Panc1 (cell line): ENCODE measurements around the gene MARK3. TPM values are rescaled to one million over a fixed set of nuclear protein-coding genes. Genes with fewer than 3 reads are reported as not detected.

ENCODE experiments used
- ATAC-seq: fragments of 200-7000 bp; cut with Tn5 transposase; 2 replicates; pipeline ENCODE4 v1.9.1; 2020; ENCODE audit warnings: mild to moderate bottlenecking, moderate library complexity
- BruUV-seq: library from RNA; stranded (reverse); fragments of 400-500 nt; replicated peaks from 2 replicates; lab custom pipeline; 2021; lab: Mats Ljungman, UMichigan
- CTCF ChIA-PET: fragments of 300-600 bp; sonication (Branson Sonifier 250); formaldehyde crosslinking; loops from one replicate; lab custom pipeline; 2022; ENCODE audit warnings: antibody characterized with exemption; lab: Charles Lee
- POLR2A ChIA-PET: fragments of 300-600 bp; sonication (Branson Sonifier 250); formaldehyde crosslinking; loops from one replicate; lab custom pipeline; 2022; ENCODE audit warnings: antibody characterized with exemption; lab: Charles Lee
- DNase-seq: peaks from one replicate; pipeline ENCODE4 v3.0.0-alpha.2; 2010; ENCODE audit warnings: low read depth, low spot score
- H3K27ac ChIP-seq: 2 replicates; pipeline ENCODE4 v1.5.1; 2011; ENCODE audit warnings: mild to moderate bottlenecking, low read length, inconsistent platforms
- H3K27me3 ChIP-seq: fragments of 200-500 bp; sonication (Bioruptor generic); 2 replicates; pipeline ENCODE4 v1.6.0; 2014; ENCODE audit warnings: low read length, inconsistent platforms; ENCODE audit not compliant: control insufficient read depth, insufficient read depth
- H3K36me3 ChIP-seq: fragments of 200-500 bp; sonication (Bioruptor generic); 2 replicates; pipeline ENCODE4 v1.5.1; 2014; ENCODE audit warnings: inconsistent platforms, mild to moderate bottlenecking, low read length, moderate library complexity; ENCODE audit not compliant: control insufficient read depth, insufficient read depth
- H3K4me1 ChIP-seq: 2 replicates; pipeline ENCODE4 v1.5.1; 2011; ENCODE audit warnings: inconsistent platforms, mild to moderate bottlenecking, low read length, moderate library complexity; ENCODE audit not compliant: control insufficient read depth, insufficient read depth
- H3K4me3 ChIP-seq, 2 experiments: 2 replicates each; pipeline ENCODE4 v1.5.1; 2011 to 2012; ENCODE audit warnings: low read depth in 2 of 2, low read length in 2 of 2, mild to moderate bottlenecking in 2 of 2, inconsistent platforms in 1 of 2, moderate library complexity in 1 of 2
- H3K9me3 ChIP-seq: fragments of 200-500 bp; sonication (Bioruptor generic); 2 replicates; pipeline ENCODE4 v1.5.1; 2014; ENCODE audit warnings: low read depth, mild to moderate bottlenecking, inconsistent platforms, low read length, moderate library complexity; ENCODE audit not compliant: control insufficient read depth, insufficient read depth
- CTCF ChIP-seq: fragments of 450-650 bp; IDR thresholded peaks from 2 replicates; pipeline ENCODE4 v1.5.1; 2017; ENCODE audit warnings: mild to moderate bottlenecking
- POLR2AphosphoS5 ChIP-seq: IDR thresholded peaks from 2 replicates; pipeline ENCODE4 v1.6.1; 2012; ENCODE audit warnings: mild to moderate bottlenecking, low read depth, low read length, moderate library complexity
- SIN3A ChIP-seq: IDR thresholded peaks from 2 replicates; pipeline ENCODE4 v1.6.1; 2012; ENCODE audit warnings: low read depth, mild to moderate bottlenecking, low read length, moderate library complexity, borderline replicate concordance; ENCODE audit not compliant: insufficient read depth
- TCF7L2 ChIP-seq: IDR thresholded peaks from 2 replicates; pipeline ENCODE4 v1.6.1; 2011; ENCODE audit warnings: mild to moderate bottlenecking, low read depth, low read length, inconsistent platforms
- in situ Hi-C: cut with HindIII; loops from 2 replicates; pipeline ENCODE4 v1.10.0; 2016; ENCODE audit warnings: low sequenced_read_pairs, low pct_unique_long_range_greater_than_20kb
- intact Hi-C: fragments of 100-400 bp; cut with micrococcal nuclease; formaldehyde crosslinking; loops from one replicate; pipeline ENCODE4 v1.10.0; 2022; ENCODE audit not compliant: unreplicated experiment
- total RNA-seq: library from RNA; stranded (reverse); gene quantifications from one replicate; pipeline ENCODE4 v1.2.1, GENCODE V29; 2021; ENCODE audit not compliant: unreplicated experiment
- TF ChIP-seq, protein P1 (sequence below), 2 experiments: IDR thresholded peaks; 2 replicates each; pipeline ENCODE4 v1.6.1; 2011 to 2012; ENCODE audit warnings: low read depth in 2 of 2, control low read depth in 1 of 2, low read length in 1 of 2, mild to moderate bottlenecking in 1 of 2, moderate library complexity in 1 of 2; ENCODE audit not compliant: insufficient read depth in 1 of 2

The MARK3 gene
- total RNA-seq, 1 experiment from 2014 or later: 56.1 TPM

GRCh38 chr14:103432627-103433026 lies 47.4 kb downstream of the MARK3 start:
- Histone ChIP-seq H3K4me3 (no peak overlapping the region), H3K9me3 (no peaks in the 10 kb centered on the region), H3K4me1 (peaks cover 1% of the 10 kb centered on the region), H3K27ac (no peak overlapping the region), H3K27me3 (no peaks in the 10 kb centered on the region), H3K36me3 (no peaks in the 10 kb centered on the region; the same call in 1 of the 2 replicates)
- ChIA-PET CTCF (no interaction called here), POLR2A (no interaction called here)
- intact Hi-C loops (no loop called here), in situ Hi-C loops (no loop called here)
- DNase-seq (no peak), ATAC-seq (no peak)
- BruUV-seq: no TSS peak
- TF ChIP-seq CTCF (no peak), POLR2AphosphoS5 (no peak), SIN3A (no peak), TCF7L2 (no peak)
- TF ChIP-seq, protein P1, sequence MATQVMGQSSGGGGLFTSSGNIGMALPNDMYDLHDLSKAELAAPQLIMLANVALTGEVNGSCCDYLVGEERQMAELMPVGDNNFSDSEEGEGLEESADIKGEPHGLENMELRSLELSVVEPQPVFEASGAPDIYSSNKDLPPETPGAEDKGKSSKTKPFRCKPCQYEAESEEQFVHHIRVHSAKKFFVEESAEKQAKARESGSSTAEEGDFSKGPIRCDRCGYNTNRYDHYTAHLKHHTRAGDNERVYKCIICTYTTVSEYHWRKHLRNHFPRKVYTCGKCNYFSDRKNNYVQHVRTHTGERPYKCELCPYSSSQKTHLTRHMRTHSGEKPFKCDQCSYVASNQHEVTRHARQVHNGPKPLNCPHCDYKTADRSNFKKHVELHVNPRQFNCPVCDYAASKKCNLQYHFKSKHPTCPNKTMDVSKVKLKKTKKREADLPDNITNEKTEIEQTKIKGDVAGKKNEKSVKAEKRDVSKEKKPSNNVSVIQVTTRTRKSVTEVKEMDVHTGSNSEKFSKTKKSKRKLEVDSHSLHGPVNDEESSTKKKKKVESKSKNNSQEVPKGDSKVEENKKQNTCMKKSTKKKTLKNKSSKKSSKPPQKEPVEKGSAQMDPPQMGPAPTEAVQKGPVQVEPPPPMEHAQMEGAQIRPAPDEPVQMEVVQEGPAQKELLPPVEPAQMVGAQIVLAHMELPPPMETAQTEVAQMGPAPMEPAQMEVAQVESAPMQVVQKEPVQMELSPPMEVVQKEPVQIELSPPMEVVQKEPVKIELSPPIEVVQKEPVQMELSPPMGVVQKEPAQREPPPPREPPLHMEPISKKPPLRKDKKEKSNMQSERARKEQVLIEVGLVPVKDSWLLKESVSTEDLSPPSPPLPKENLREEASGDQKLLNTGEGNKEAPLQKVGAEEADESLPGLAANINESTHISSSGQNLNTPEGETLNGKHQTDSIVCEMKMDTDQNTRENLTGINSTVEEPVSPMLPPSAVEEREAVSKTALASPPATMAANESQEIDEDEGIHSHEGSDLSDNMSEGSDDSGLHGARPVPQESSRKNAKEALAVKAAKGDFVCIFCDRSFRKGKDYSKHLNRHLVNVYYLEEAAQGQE (IDR thresholded peaks at IDR 0.05; ENCODE audit: insufficient read depth in 1 of 2, low read depth in 2 of 2, low read length in 1 of 2): no peak

DNA sequence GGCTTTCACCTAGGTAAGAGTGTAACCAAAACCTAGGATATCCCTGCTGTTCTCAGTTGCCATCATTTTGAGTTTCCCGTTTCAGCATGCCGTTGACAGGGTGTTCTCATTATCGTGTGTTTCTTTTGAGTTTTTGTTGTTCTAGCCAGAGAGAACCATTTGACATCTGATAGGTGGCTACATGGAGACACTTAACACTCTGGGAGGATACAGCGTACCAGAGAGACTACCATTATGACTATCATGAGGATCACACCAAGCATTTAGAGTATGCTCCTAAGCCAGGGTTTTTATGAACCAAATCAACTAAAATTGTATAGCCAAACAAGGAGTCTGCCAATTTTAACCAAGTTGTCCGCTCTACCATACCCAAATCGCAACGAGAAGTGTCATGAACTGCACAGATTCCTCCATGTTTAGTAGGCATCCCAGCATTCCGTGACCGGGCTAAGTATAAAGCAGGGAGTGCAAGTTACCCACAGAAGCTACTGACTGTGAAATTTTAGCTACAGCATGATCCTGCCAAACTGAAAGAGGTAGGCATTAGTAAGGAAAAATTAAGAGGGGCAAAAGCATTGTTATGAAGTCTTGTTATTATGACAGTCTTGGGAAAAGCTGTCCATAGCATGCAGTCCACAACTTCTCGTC lies 48.8 kb downstream of the MARK3 start:
- Histone ChIP-seq H3K9me3 (no peaks in the 10 kb centered on the region), H3K27ac (no peak overlapping the region), H3K36me3 (no peaks in the 10 kb centered on the region; the same call in 1 of the 2 replicates), H3K27me3 (no peaks in the 10 kb centered on the region), H3K4me1 (no peaks in the 10 kb centered on the region), H3K4me3 (no peak overlapping the region)
- no TSS peak for BruUV-seq
- CTCF ChIA-PET: interaction anchor here (0.5 kb wide), 1 partner anchor 36 kb away, joined by 6 read pairs; no protein-coding TSS in a partner anchor
- POLR2A ChIA-PET: no interaction called here
- DNase-seq (no peak), ATAC-seq (no peak)
- no peak for TF ChIP-seq POLR2AphosphoS5
- TF ChIP-seq, protein P1 (IDR thresholded peaks at IDR 0.05; ENCODE audit: insufficient read depth in 1 of 2, low read depth in 2 of 2, low read length in 1 of 2): no peak
- TF ChIP-seq TCF7L2: no peak
- no peak for TF ChIP-seq SIN3A
- TF ChIP-seq CTCF: no peak
- intact Hi-C loops: no loop called here
- in situ Hi-C loops: no loop called here
